Activated CD4-positive, alpha-beta T cell treated with anti-CD3 and anti-CD28 coated beads, Interleukin-2, amount 50 U/mL, for 1 hour (primary cell): ENCODE results near the gene ARCN1.

Source experiments
- DNase-seq: peaks from one replicate; pipeline ENCODE4 v3.0.0-alpha.2; 2020

ARCN1 gene

GRCh38 chr11:118572061-118572980, at the start of gene ARCN1:
TSS of gene ARCN1 (plus strand) at chr11:118572409. CDS start at chr11:118572548, 139 bp downstream.
- DNase-seq = peak; percentile 74

- DNase-seq = no peak
These were observed 49.6 kb upstream of the ARCN1 start for GRCh38 chr11:118522571-118523072.

GRCh38 chr11:118524356-118524755, 47.9 kb upstream of the ARCN1 start:
- DNase-seq = no peak

GRCh38 chr11:118524757-118525470, 47.3 kb upstream of the ARCN1 start:
- DNase-seq = no peak

- no peak for DNase-seq
These were observed 45.5 kb upstream of the ARCN1 start for GRCh38 chr11:118526688-118527087.

GRCh38 chr11:118527109-118527508, 45.1 kb upstream of the ARCN1 start, which contains the start of gene TTC36:
TSS of gene TTC36 (plus strand) at chr11:118527474. CDS start at chr11:118527495, 21 bp downstream.
- no peak for DNase-seq

GRCh38 chr11:118528511-118528910, 43.7 kb upstream of the ARCN1 start:
- DNase-seq = no peak

- DNase-seq = no peak
These were observed 42.5 kb upstream of the ARCN1 start for GRCh38 chr11:118529584-118530175.

- DNase-seq = peak; percentile 7
These were observed 42.0 kb upstream of the ARCN1 start for GRCh38 chr11:118530180-118530682.

GRCh38 chr11:118530683-118531596, 41.3 kb upstream of the ARCN1 start, which contains the start of gene TMEM25:
TSS of gene TMEM25 (plus strand) at chr11:118531192. CDS start at chr11:118531802, 610 bp downstream.
- DNase-seq = peak; percentile 72

GRCh38 chr11:118531597-118532084, 40.6 kb upstream of the ARCN1 start:
- no peak for DNase-seq

GRCh38 chr11:118532091-118532490, 40.1 kb upstream of the ARCN1 start:
- no peak for DNase-seq

GRCh38 chr11:118532852-118533768, 39.1 kb upstream of the ARCN1 start:
- DNase-seq = no peak

- no peak for DNase-seq
These were observed 38.2 kb upstream of the ARCN1 start for GRCh38 chr11:118533769-118534729.

- DNase-seq = no peak
These were observed 36.9 kb upstream of the ARCN1 start for GRCh38 chr11:118535261-118535660.

GRCh38 chr11:118536726-118537125, 35.5 kb upstream of the ARCN1 start:
- DNase-seq = no peak

- DNase-seq = no peak
These were observed 34.7 kb upstream of the ARCN1 start for GRCh38 chr11:118537409-118537980.

- DNase-seq = no peak
These were observed 28.1 kb upstream of the ARCN1 start for GRCh38 chr11:118544010-118544646.
